ENCODE measurements around the gene GSC.

The GSC gene

GRCh38 chr14:94746131-94746530 is 23.8 kb downstream of the GSC start:
- Histone ChIP-seq H2BK120ac (ENCODE audit: low read depth, low read length) (no peak overlapping the region), H3K79me1 (ENCODE audit: low read depth, low read length) (no peaks in the 10 kb centered on the region), H3K27ac (replicated peaks; ENCODE audit: low read length) (no peak overlapping the region), H2AK5ac (ENCODE audit: low read depth, low read length) (no peak overlapping the region), H2BK15ac (ENCODE audit: low read length) (no peak overlapping the region), H4K8ac (ENCODE audit: low read depth, low read length) (no peak overlapping the region), H2BK12ac (ENCODE audit: low read length) (no peak overlapping the region), H3K4me1 (ENCODE audit: control insufficient read depth in 2 of 2, insufficient read depth in 1 of 2, low read depth in 1 of 2, low read length in 2 of 2) (peaks cover 0 to 10% of the 10 kb centered on the region in 2 donors), H3K18ac (ENCODE audit: low read length) (no peak overlapping the region), H3K27me3 (ENCODE audit: control insufficient read depth in 3 of 3, insufficient read depth in 3 of 3, low read depth in 1 of 3, low read length in 3 of 3) (no peaks in the 10 kb centered on the region), H4K91ac (ENCODE audit: low read depth, low read length, poor library complexity) (no peak overlapping the region), H3K14ac (ENCODE audit: low read length) (no peak overlapping the region), H3K9ac (ENCODE audit: low read depth, low read length, poor library complexity) (no peak overlapping the region), H3K36me3 (replicated peaks in 1 of 2; ENCODE audit: control insufficient read depth in 2 of 2, insufficient read depth in 2 of 2, low read length in 2 of 2) (no peaks in the 10 kb centered on the region), H3K4ac (ENCODE audit: low read length) (no peak overlapping the region), H3K4me3 (ENCODE audit: low read length in 2 of 2) (no peak overlapping the region), H3K9me3 (replicated peaks in 1 of 2; ENCODE audit: control insufficient read depth in 2 of 2, insufficient read depth in 1 of 2, low read depth in 1 of 2, low read length in 2 of 2) (no peaks in the 10 kb centered on the region), H3K23ac (ENCODE audit: low read depth, low read length, poor library complexity) (no peak overlapping the region), H2BK5ac (ENCODE audit: low read length) (no peak overlapping the region), H2AFZ (ENCODE audit: low read length) (no peak overlapping the region), H3K4me2 (ENCODE audit: insufficient read depth, low read length, poor library complexity, severe bottlenecking) (no peak overlapping the region)
- WGBS, 2 donors (ENCODE audit: extremely low coverage in 2 of 2, insufficient read length in 2 of 2, insufficient replicate concordance in 1 of 2): no CpG with 5 or more reads among the region's 3 CpGs
- DNase-seq (ENCODE audit: low spot score): no peak

- Histone ChIP-seq H3K4me1 (ENCODE audit: control insufficient read depth in 2 of 2, insufficient read depth in 1 of 2, low read depth in 1 of 2, low read length in 2 of 2) (no peaks in the 10 kb centered on the region), H2AK5ac (ENCODE audit: low read depth, low read length) (no peak overlapping the region), H3K27ac (replicated peaks; ENCODE audit: low read length) (no peak overlapping the region), H4K91ac (ENCODE audit: low read depth, low read length, poor library complexity) (no peak overlapping the region), H3K27me3 (ENCODE audit: control insufficient read depth in 3 of 3, insufficient read depth in 3 of 3, low read depth in 1 of 3, low read length in 3 of 3) (peaks cover 0 to 2% (median 0%) of the 10 kb centered on the region in 3 experiments), H4K8ac (ENCODE audit: low read depth, low read length) (no peak overlapping the region), H3K9me3 (replicated peaks in 1 of 2; ENCODE audit: control insufficient read depth in 2 of 2, insufficient read depth in 1 of 2, low read depth in 1 of 2, low read length in 2 of 2) (no peaks in the 10 kb centered on the region), H2BK120ac (ENCODE audit: low read depth, low read length) (no peak overlapping the region), H2BK15ac (ENCODE audit: low read length) (no peak overlapping the region), H3K14ac (ENCODE audit: low read length) (no peak overlapping the region), H3K9ac (ENCODE audit: low read depth, low read length, poor library complexity) (no peak overlapping the region), H3K4me3 (ENCODE audit: low read length in 2 of 2) (no peak overlapping the region), H2AFZ (ENCODE audit: low read length) (no peak overlapping the region), H2BK5ac (ENCODE audit: low read length) (no peak overlapping the region), H3K18ac (ENCODE audit: low read length) (no peak overlapping the region), H3K36me3 (replicated peaks in 1 of 2; ENCODE audit: control insufficient read depth in 2 of 2, insufficient read depth in 2 of 2, low read length in 2 of 2) (no peaks in the 10 kb centered on the region), H3K79me1 (ENCODE audit: low read depth, low read length) (peaks cover 2% of the 10 kb centered on the region), H3K4ac (ENCODE audit: low read length) (no peak overlapping the region), H2BK12ac (ENCODE audit: low read length) (no peak overlapping the region), H3K23ac (ENCODE audit: low read depth, low read length, poor library complexity) (no peak overlapping the region), H3K4me2 (ENCODE audit: insufficient read depth, low read length, poor library complexity, severe bottlenecking) (no peak overlapping the region)
- WGBS, 2 donors (ENCODE audit: extremely low coverage in 2 of 2, insufficient read length in 2 of 2, insufficient replicate concordance in 1 of 2): no CpG with 5 or more reads among the region's 5 CpGs
- DNase-seq (ENCODE audit: low spot score): no peak
These were observed 31.2 kb downstream of the GSC start for GRCh38 chr14:94738751-94739150.

- H4K91ac ChIP-seq (ENCODE audit: low read depth, low read length, poor library complexity): no peak overlapping the region
- H3K27ac ChIP-seq (replicated peaks; ENCODE audit: low read length): no peak overlapping the region
- WGBS, 2 donors (ENCODE audit: extremely low coverage in 2 of 2, insufficient read length in 2 of 2, insufficient replicate concordance in 1 of 2): no CpG with 5 or more reads among the region's 7 CpGs
- H3K18ac ChIP-seq (ENCODE audit: low read length): no peak overlapping the region
- peak overlapping the region; percentile 36 for H3K9ac ChIP-seq (ENCODE audit: low read depth, low read length, poor library complexity)
- peak overlapping the region in 1 of 2 donors; percentile 63 for H3K4me3 ChIP-seq (ENCODE audit: low read length in 2 of 2)
- no peak overlapping the region for H3K4me2 ChIP-seq (ENCODE audit: insufficient read depth, low read length, poor library complexity, severe bottlenecking)
- H3K36me3 ChIP-seq (replicated peaks in 1 of 2; ENCODE audit: control insufficient read depth in 2 of 2, insufficient read depth in 2 of 2, low read length in 2 of 2): no peaks in the 10 kb centered on the region
- no peak overlapping the region for H3K4ac ChIP-seq (ENCODE audit: low read length)
- H3K9me3 ChIP-seq (replicated peaks in 1 of 2; ENCODE audit: control insufficient read depth in 2 of 2, insufficient read depth in 1 of 2, low read depth in 1 of 2, low read length in 2 of 2): no peaks in the 10 kb centered on the region
- H2BK15ac ChIP-seq (ENCODE audit: low read length): no peak overlapping the region
- no peak overlapping the region for H4K8ac ChIP-seq (ENCODE audit: low read depth, low read length)
- H2BK120ac ChIP-seq (ENCODE audit: low read depth, low read length): no peak overlapping the region
- no peak for DNase-seq (ENCODE audit: low spot score)
- no peak overlapping the region for H2AK5ac ChIP-seq (ENCODE audit: low read depth, low read length)
- peaks cover 0 to 2% (median 0%) of the 10 kb centered on the region in 3 experiments for H3K27me3 ChIP-seq (ENCODE audit: control insufficient read depth in 3 of 3, insufficient read depth in 3 of 3, low read depth in 1 of 3, low read length in 3 of 3)
- no peaks in the 10 kb centered on the region for H3K4me1 ChIP-seq (ENCODE audit: control insufficient read depth in 2 of 2, insufficient read depth in 1 of 2, low read depth in 1 of 2, low read length in 2 of 2)
- H3K79me1 ChIP-seq (ENCODE audit: low read depth, low read length): peaks cover 2% of the 10 kb centered on the region
- no peak overlapping the region for H3K23ac ChIP-seq (ENCODE audit: low read depth, low read length, poor library complexity)
- H3K14ac ChIP-seq (ENCODE audit: low read length): peak overlapping the region; percentile 76
- no peak overlapping the region for H2AFZ ChIP-seq (ENCODE audit: low read length)
- H2BK5ac ChIP-seq (ENCODE audit: low read length): no peak overlapping the region
- H2BK12ac ChIP-seq (ENCODE audit: low read length): peak overlapping the region; percentile 86
These were observed 31.8 kb downstream of the GSC start for GRCh38 chr14:94738097-94738496.

- Histone ChIP-seq H3K18ac (ENCODE audit: low read length) (no peak overlapping the region), H3K4ac (ENCODE audit: low read length) (no peak overlapping the region), H2BK5ac (ENCODE audit: low read length) (no peak overlapping the region), H4K8ac (ENCODE audit: low read depth, low read length) (no peak overlapping the region), H3K23ac (ENCODE audit: low read depth, low read length, poor library complexity) (no peak overlapping the region), H4K91ac (ENCODE audit: low read depth, low read length, poor library complexity) (no peak overlapping the region), H3K27ac (replicated peaks; ENCODE audit: low read length) (peak overlapping the region; percentile 57), H2BK15ac (ENCODE audit: low read length) (no peak overlapping the region), H3K14ac (ENCODE audit: low read length) (no peak overlapping the region), H3K4me1 (ENCODE audit: control insufficient read depth in 2 of 2, insufficient read depth in 1 of 2, low read depth in 1 of 2, low read length in 2 of 2) (peaks cover 0 to 2% of the 10 kb centered on the region in 2 donors), H2BK12ac (ENCODE audit: low read length) (no peak overlapping the region), H3K79me1 (ENCODE audit: low read depth, low read length) (no peaks in the 10 kb centered on the region), H3K9ac (ENCODE audit: low read depth, low read length, poor library complexity) (no peak overlapping the region), H2BK120ac (ENCODE audit: low read depth, low read length) (no peak overlapping the region), H2AK5ac (ENCODE audit: low read depth, low read length) (no peak overlapping the region), H3K36me3 (replicated peaks in 1 of 2; ENCODE audit: control insufficient read depth in 2 of 2, insufficient read depth in 2 of 2, low read length in 2 of 2) (no peaks in the 10 kb centered on the region), H3K4me2 (ENCODE audit: insufficient read depth, low read length, poor library complexity, severe bottlenecking) (no peak overlapping the region), H3K27me3 (ENCODE audit: control insufficient read depth in 3 of 3, insufficient read depth in 3 of 3, low read depth in 1 of 3, low read length in 3 of 3) (no peaks in the 10 kb centered on the region), H3K4me3 (ENCODE audit: low read length in 2 of 2) (no peak overlapping the region), H2AFZ (ENCODE audit: low read length) (no peak overlapping the region), H3K9me3 (replicated peaks in 1 of 2; ENCODE audit: control insufficient read depth in 2 of 2, insufficient read depth in 1 of 2, low read depth in 1 of 2, low read length in 2 of 2) (no peaks in the 10 kb centered on the region)
- DNase-seq (ENCODE audit: low spot score): peak; percentile 21
- WGBS, 2 donors (ENCODE audit: extremely low coverage in 2 of 2, insufficient read length in 2 of 2, insufficient replicate concordance in 1 of 2): no CpG with 5 or more reads among the region's 3 CpGs
These were observed 41.0 kb downstream of the GSC start for GRCh38 chr14:94728950-94729349.

Measured in neuronal stem cell (in vitro differentiated cells).